LNCAP (cell line): ENCODE results near the gene GRM4.

Experiments
- CTCF ChIP-seq: fragments of 450-650 bp; IDR thresholded peaks from 2 replicates; pipeline ENCODE4 v1.5.1; 2017; ENCODE audit warnings: mild to moderate bottlenecking

The GRM4 gene

GRCh38 chr6:33991610-33992009, 154.3 kb downstream of the GRM4 start:
- no peak for TF ChIP-seq CTCF

GRCh38 chr6:33990061-33990541, 155.8 kb downstream of the GRM4 start:
- no peak for TF ChIP-seq CTCF

- no peak for TF ChIP-seq CTCF
Measured at GRCh38 chr6:33989016-33989854, 156.7 kb downstream of the GRM4 start.

GRCh38 chr6:33988121-33989015, 157.5 kb downstream of the GRM4 start:
- TF ChIP-seq CTCF = no peak

- TF ChIP-seq CTCF = no peak
Measured at GRCh38 chr6:33987531-33988021, 158.3 kb downstream of the GRM4 start.

GRCh38 chr6:33985947-33986346, 159.9 kb downstream of the GRM4 start:
- no peak for TF ChIP-seq CTCF

- no peak for TF ChIP-seq CTCF
Measured at GRCh38 chr6:33985313-33985751, 160.6 kb downstream of the GRM4 start.
